HCT116 (cell line): ENCODE results near the gene SPOPL. TPM values are rescaled to one million over a fixed set of nuclear protein-coding genes. Genes with fewer than 3 reads are reported as not detected.

ENCODE experiments used
- ATAC-seq: fragments of 200-7000 bp; cut with Tn5 transposase; 2 replicates; pipeline ENCODE4 v1.9.1; 2020; ENCODE audit warnings: mild to moderate bottlenecking, moderate library complexity
- BruUV-seq: library from RNA; stranded (reverse); fragments of 400-500 nt; replicated peaks from 2 replicates; lab custom pipeline; 2021; lab: Mats Ljungman, UMichigan
- CTCF ChIA-PET: fragments of 300-600 bp; sonication (Branson Sonifier 250); formaldehyde crosslinking; loops from one replicate; lab custom pipeline; 2021; ENCODE audit warnings: antibody characterized with exemption; lab: Charles Lee
- POLR2A ChIA-PET: fragments of 300-600, 350-600 bp; sonication (Branson Sonifier 250); formaldehyde crosslinking; loops from one replicate; lab custom pipeline; 2021; ENCODE audit warnings: antibody characterized with exemption; lab: Charles Lee
- RAD21 ChIA-PET, 2 experiments: fragments of 300-600 bp; sonication (Branson Sonifier 250); formaldehyde crosslinking; loops; one replicate each; lab custom pipeline; 2023; ENCODE audit warnings: low total read pairs in 2 of 2; ENCODE audit not compliant: uncharacterized antibody in 2 of 2, unreplicated experiment in 2 of 2, low non-redundant PET in 1 of 2; lab: Charles Lee
- DNase-seq: peaks from one replicate; pipeline ENCODE4 v3.0.0-alpha.2; 2010; ENCODE audit warnings: low read depth, low spot score
- H2AFZ ChIP-seq: fragments of 200-600 bp; shearing (Covaris generic), sonication (generic); 2 replicates; pipeline ENCODE4 v1.6.1; 2017; ENCODE audit warnings: low read depth, mixed run types, mixed read lengths, antibody characterized with exemption, low read length; ENCODE audit not compliant: poor library complexity, severe bottlenecking
- H3K27ac ChIP-seq: 2 replicates; pipeline ENCODE4 v1.5.1; 2012; ENCODE audit warnings: low read depth, low read length
- H3K27me3 ChIP-seq: fragments of 200-600 bp; sonication (generic); 2 replicates; pipeline ENCODE4 v1.6.1; 2016; ENCODE audit warnings: mixed run types, low read length, mixed read lengths; ENCODE audit not compliant: insufficient read depth
- H3K36me3 ChIP-seq, 2 experiments: fragments of 200-500 bp in 1 of 2; fragments of 200-600 bp in 1 of 2; sonication (Bioruptor generic) in 1 of 2; sonication (generic) in 1 of 2; 2 replicates each; pipeline versions ENCODE4 v1.5.1 to v1.6.1; 2014 to 2016; ENCODE audit warnings: low read length in 2 of 2, inconsistent platforms in 1 of 2, mixed read lengths in 1 of 2, mixed run types in 1 of 2; ENCODE audit not compliant: insufficient read depth in 2 of 2, control insufficient read depth in 1 of 2
- H3K4me1 ChIP-seq, 2 experiments: fragments of 200-600 bp in 1 of 2; sonication (generic) in 1 of 2; 2 replicates each; pipeline versions ENCODE4 v1.5.1 to v1.6.1; 2012 to 2017; ENCODE audit warnings: low read length in 2 of 2, inconsistent platforms in 1 of 2, mild to moderate bottlenecking in 1 of 2, mixed read lengths in 1 of 2, mixed run types in 1 of 2, moderate library complexity in 1 of 2; ENCODE audit not compliant: insufficient read depth in 2 of 2, control insufficient read depth in 1 of 2
- H3K4me2 ChIP-seq: fragments of 200-600 bp; sonication (generic); 2 replicates; pipeline ENCODE4 v1.6.1; 2017; ENCODE audit warnings: mixed run types, low read length, mixed read lengths
- H3K4me3 ChIP-seq, 2 experiments: fragments of 200-600 bp in 1 of 2; sonication (generic) in 1 of 2; replicated peaks in 1 of 2; 2 replicates each; pipeline ENCODE4 v1.5.1; 2011 to 2016; ENCODE audit warnings: low read length in 2 of 2, control low read depth in 1 of 2, low read depth in 1 of 2, mild to moderate bottlenecking in 1 of 2, mixed read lengths in 1 of 2, mixed run types in 1 of 2
- H3K79me2 ChIP-seq: fragments of 200-600 bp; sonication (generic); 2 replicates; pipeline ENCODE4 v1.6.1; 2017; ENCODE audit warnings: mild to moderate bottlenecking, mixed run types, low read length, moderate library complexity, mixed read lengths; ENCODE audit not compliant: insufficient read depth
- H3K9ac ChIP-seq: fragments of 200-600 bp; sonication (generic); 2 replicates; pipeline ENCODE4 v1.6.1; 2016; ENCODE audit warnings: low read length, mixed read lengths
- H3K9me2 ChIP-seq: fragments of 200-600 bp; sonication (generic), shearing (Covaris generic); 2 replicates; pipeline ENCODE4 v1.6.1; 2017; ENCODE audit warnings: mixed run types, mild to moderate bottlenecking, moderate library complexity; ENCODE audit not compliant: insufficient read depth
- H3K9me3 ChIP-seq, 2 experiments: fragments of 200-500 bp in 1 of 2; fragments of 200-600 bp in 1 of 2; sonication (Bioruptor generic) in 1 of 2; sonication (generic) in 1 of 2; 2 replicates each; pipeline ENCODE4 v1.6.1; 2014 to 2017; ENCODE audit warnings: low read length in 2 of 2, mixed read lengths in 2 of 2, inconsistent platforms in 1 of 2, low read depth in 1 of 2, mild to moderate bottlenecking in 1 of 2, mixed run types in 1 of 2, moderate library complexity in 1 of 2; ENCODE audit not compliant: control insufficient read depth in 1 of 2, insufficient read depth in 1 of 2
- H4K20me1 ChIP-seq: fragments of 200-600 bp; sonication (generic), shearing (Covaris generic); 2 replicates; pipeline ENCODE4 v1.6.1; 2017; ENCODE audit warnings: mixed run types, mild to moderate bottlenecking, moderate library complexity; ENCODE audit not compliant: insufficient read depth
- CBX3 ChIP-seq: IDR thresholded peaks from 2 replicates; pipeline ENCODE4 v1.6.1; 2012; ENCODE audit warnings: low read depth
- CEBPB ChIP-seq: IDR thresholded peaks from 2 replicates; pipeline ENCODE4 v1.6.1; 2012; ENCODE audit warnings: low read depth
- EZH2 ChIP-seq: fragments of 200-600 bp; sonication (generic); IDR thresholded peaks from 2 replicates; pipeline ENCODE4 v1.6.1; 2017; ENCODE audit warnings: antibody characterized with exemption, mixed run types
- EZH2phosphoT487 ChIP-seq: fragments of 200-600 bp; IDR thresholded peaks from 2 replicates; pipeline ENCODE4 v1.6.1; 2018; ENCODE audit warnings: antibody characterized with exemption, borderline replicate concordance
- JUND ChIP-seq: IDR thresholded peaks from 2 replicates; pipeline ENCODE4 v1.6.1; 2012
- POLR2A ChIP-seq: IDR thresholded peaks from 2 replicates; pipeline ENCODE4 v1.7.0; 2011; ENCODE audit warnings: borderline replicate concordance; ENCODE audit not compliant: insufficient read depth, insufficient read length; ENCODE audit errors: extremely low read depth
- POLR2AphosphoS5 ChIP-seq: IDR thresholded peaks from 2 replicates; pipeline ENCODE4 v1.6.1; 2011; ENCODE audit warnings: mild to moderate bottlenecking, low read depth, low read length, moderate library complexity
- RAD21 ChIP-seq: IDR thresholded peaks from 2 replicates; pipeline ENCODE4 v1.6.1; 2012; ENCODE audit warnings: low read depth, mild to moderate bottlenecking
- SIN3A ChIP-seq: IDR thresholded peaks from 2 replicates; pipeline ENCODE4 v1.6.1; 2012; ENCODE audit warnings: low read depth
- SP1 ChIP-seq: IDR thresholded peaks from 2 replicates; pipeline ENCODE4 v1.6.1; 2012; ENCODE audit warnings: low read depth
- SRF ChIP-seq: IDR thresholded peaks from 2 replicates; pipeline ENCODE4 v1.6.1; 2012; ENCODE audit warnings: low read depth
- TCF7L2 ChIP-seq: IDR thresholded peaks from 2 replicates; pipeline ENCODE4 v1.7.0; 2011; ENCODE audit warnings: borderline replicate concordance, inconsistent platforms; ENCODE audit not compliant: insufficient read depth, insufficient read length; ENCODE audit errors: extremely low read depth
- YY1 ChIP-seq: IDR thresholded peaks from 2 replicates; pipeline ENCODE4 v1.6.1; 2011; ENCODE audit warnings: low read length, low read depth, moderate library complexity, mild to moderate bottlenecking; ENCODE audit not compliant: insufficient replicate concordance; ENCODE audit errors: extremely low read depth
- ZFX ChIP-seq: fragments of 450-650 bp; IDR thresholded peaks from 2 replicates; pipeline ENCODE4 v1.6.1; 2017
- ZNF274 ChIP-seq: fragments of 200-500 bp; sonication (Bioruptor generic); IDR thresholded peaks from 2 replicates; pipeline ENCODE4 v1.6.1; 2014; ENCODE audit warnings: mild to moderate bottlenecking, low read depth, low read length, inconsistent platforms
- intact Hi-C: fragments of 100-400 bp; cut with micrococcal nuclease; formaldehyde crosslinking; loops from 2 replicates; pipeline ENCODE4 v1.10.0; 2022
- total RNA-seq: library from RNA; stranded (reverse); gene quantifications from one replicate; pipeline ENCODE4 v1.2.1, GENCODE V29; 2021; ENCODE audit not compliant: unreplicated experiment
- TF ChIP-seq, protein P1 (sequence below): IDR thresholded peaks from 2 replicates; pipeline ENCODE4 v1.6.1; 2012; ENCODE audit warnings: low read depth
- TF ChIP-seq, protein P2 (sequence below): IDR thresholded peaks from 2 replicates; pipeline ENCODE4 v1.6.1; 2011; ENCODE audit warnings: mild to moderate bottlenecking, low read length, moderate library complexity; ENCODE audit not compliant: insufficient replicate concordance; ENCODE audit errors: extremely low read depth
- TF ChIP-seq, protein P3 (sequence below), 3 experiments: fragments of 200-600 bp in 1 of 3; sonication (generic) in 1 of 3; IDR thresholded peaks in 2 of 3; conservative IDR thresholded peaks in 1 of 3; 2 replicates each; pipeline ENCODE4 v1.5.1; 2012 to 2017; ENCODE audit warnings: low read depth in 2 of 3, low read length in 2 of 3, antibody characterized with exemption in 1 of 3, borderline replicate concordance in 1 of 3, control low read depth in 1 of 3, mild to moderate bottlenecking in 1 of 3, mixed read lengths in 1 of 3, mixed run types in 1 of 3, moderate library complexity in 1 of 3; ENCODE audit not compliant: insufficient read depth in 1 of 3
- TF ChIP-seq, protein P4 (sequence below): IDR thresholded peaks from 2 replicates; pipeline ENCODE4 v1.6.1; 2012

Gene SPOPL
- total RNA-seq, 1 experiment from 2014 or later, result 48.3 TPM

DNA sequence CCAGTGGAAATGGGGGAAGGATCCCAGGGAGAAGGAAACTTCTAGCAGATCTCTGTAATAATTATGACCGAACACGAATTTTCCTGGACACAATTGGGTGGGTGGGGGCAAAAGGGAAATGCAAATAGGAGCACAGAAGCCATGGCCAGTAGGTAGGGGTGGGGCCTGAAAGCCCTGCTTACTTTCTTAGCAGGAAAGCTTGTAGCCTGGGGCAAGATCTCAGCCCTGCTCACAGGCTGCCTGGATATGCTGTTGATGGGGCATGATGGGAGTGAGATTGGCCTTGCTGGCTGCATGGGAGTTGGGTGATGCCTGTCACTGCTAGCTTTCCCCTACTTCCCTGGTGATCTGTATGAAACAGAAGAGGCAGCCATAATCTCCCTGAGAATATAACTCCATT is 45.9 kb upstream of the SPOPL start:
- no peak overlapping the region for H3K4me2 ChIP-seq
- H3K4me1 ChIP-seq, result no peaks in the 10 kb centered on the region
- no peaks in the 10 kb centered on the region for H3K9me3 ChIP-seq
- H3K36me3 ChIP-seq, result no peaks in the 10 kb centered on the region
- no peak overlapping the region for H3K9ac ChIP-seq
- H3K27ac ChIP-seq, result no peak overlapping the region
- no peak overlapping the region for H2AFZ ChIP-seq
- ChIA-PET RAD21 (no interaction called here), POLR2A (no interaction called here), CTCF (no interaction called here)
- DNase-seq (no peak), ATAC-seq (no peak; the same call in 1 of the 2 replicates)
- H3K79me2 ChIP-seq, result no peaks in the 10 kb centered on the region
- H3K4me3 ChIP-seq, result no peak overlapping the region
- TF ChIP-seq POLR2AphosphoS5 (no peak), ZNF274 (no peak), EZH2 (no peak), CBX3 (no peak), JUND (no peak), POLR2A (no peak), RAD21 (no peak), TCF7L2 (no peak), SRF (no peak), EZH2phosphoT487 (no peak), ZFX (no peak), CEBPB (no peak), YY1 (no peak), SIN3A (no peak), SP1 (no peak)
- TF ChIP-seq, protein P1, sequence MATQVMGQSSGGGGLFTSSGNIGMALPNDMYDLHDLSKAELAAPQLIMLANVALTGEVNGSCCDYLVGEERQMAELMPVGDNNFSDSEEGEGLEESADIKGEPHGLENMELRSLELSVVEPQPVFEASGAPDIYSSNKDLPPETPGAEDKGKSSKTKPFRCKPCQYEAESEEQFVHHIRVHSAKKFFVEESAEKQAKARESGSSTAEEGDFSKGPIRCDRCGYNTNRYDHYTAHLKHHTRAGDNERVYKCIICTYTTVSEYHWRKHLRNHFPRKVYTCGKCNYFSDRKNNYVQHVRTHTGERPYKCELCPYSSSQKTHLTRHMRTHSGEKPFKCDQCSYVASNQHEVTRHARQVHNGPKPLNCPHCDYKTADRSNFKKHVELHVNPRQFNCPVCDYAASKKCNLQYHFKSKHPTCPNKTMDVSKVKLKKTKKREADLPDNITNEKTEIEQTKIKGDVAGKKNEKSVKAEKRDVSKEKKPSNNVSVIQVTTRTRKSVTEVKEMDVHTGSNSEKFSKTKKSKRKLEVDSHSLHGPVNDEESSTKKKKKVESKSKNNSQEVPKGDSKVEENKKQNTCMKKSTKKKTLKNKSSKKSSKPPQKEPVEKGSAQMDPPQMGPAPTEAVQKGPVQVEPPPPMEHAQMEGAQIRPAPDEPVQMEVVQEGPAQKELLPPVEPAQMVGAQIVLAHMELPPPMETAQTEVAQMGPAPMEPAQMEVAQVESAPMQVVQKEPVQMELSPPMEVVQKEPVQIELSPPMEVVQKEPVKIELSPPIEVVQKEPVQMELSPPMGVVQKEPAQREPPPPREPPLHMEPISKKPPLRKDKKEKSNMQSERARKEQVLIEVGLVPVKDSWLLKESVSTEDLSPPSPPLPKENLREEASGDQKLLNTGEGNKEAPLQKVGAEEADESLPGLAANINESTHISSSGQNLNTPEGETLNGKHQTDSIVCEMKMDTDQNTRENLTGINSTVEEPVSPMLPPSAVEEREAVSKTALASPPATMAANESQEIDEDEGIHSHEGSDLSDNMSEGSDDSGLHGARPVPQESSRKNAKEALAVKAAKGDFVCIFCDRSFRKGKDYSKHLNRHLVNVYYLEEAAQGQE, result no peak
- TF ChIP-seq, protein P2, sequence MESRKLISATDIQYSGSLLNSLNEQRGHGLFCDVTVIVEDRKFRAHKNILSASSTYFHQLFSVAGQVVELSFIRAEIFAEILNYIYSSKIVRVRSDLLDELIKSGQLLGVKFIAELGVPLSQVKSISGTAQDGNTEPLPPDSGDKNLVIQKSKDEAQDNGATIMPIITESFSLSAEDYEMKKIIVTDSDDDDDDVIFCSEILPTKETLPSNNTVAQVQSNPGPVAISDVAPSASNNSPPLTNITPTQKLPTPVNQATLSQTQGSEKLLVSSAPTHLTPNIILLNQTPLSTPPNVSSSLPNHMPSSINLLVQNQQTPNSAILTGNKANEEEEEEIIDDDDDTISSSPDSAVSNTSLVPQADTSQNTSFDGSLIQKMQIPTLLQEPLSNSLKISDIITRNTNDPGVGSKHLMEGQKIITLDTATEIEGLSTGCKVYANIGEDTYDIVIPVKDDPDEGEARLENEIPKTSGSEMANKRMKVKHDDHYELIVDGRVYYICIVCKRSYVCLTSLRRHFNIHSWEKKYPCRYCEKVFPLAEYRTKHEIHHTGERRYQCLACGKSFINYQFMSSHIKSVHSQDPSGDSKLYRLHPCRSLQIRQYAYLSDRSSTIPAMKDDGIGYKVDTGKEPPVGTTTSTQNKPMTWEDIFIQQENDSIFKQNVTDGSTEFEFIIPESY, result no peak
- TF ChIP-seq, protein P3, sequence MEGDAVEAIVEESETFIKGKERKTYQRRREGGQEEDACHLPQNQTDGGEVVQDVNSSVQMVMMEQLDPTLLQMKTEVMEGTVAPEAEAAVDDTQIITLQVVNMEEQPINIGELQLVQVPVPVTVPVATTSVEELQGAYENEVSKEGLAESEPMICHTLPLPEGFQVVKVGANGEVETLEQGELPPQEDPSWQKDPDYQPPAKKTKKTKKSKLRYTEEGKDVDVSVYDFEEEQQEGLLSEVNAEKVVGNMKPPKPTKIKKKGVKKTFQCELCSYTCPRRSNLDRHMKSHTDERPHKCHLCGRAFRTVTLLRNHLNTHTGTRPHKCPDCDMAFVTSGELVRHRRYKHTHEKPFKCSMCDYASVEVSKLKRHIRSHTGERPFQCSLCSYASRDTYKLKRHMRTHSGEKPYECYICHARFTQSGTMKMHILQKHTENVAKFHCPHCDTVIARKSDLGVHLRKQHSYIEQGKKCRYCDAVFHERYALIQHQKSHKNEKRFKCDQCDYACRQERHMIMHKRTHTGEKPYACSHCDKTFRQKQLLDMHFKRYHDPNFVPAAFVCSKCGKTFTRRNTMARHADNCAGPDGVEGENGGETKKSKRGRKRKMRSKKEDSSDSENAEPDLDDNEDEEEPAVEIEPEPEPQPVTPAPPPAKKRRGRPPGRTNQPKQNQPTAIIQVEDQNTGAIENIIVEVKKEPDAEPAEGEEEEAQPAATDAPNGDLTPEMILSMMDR (IDR thresholded peaks at IDR 0.05 in 2 of 3, conservative IDR thresholded peaks at IDR 0.05 in 1 of 3; ENCODE audit: borderline replicate concordance in 1 of 3, insufficient read depth in 1 of 3, low read depth in 2 of 3, low read length in 2 of 3), result no peak
- TF ChIP-seq, protein P4, sequence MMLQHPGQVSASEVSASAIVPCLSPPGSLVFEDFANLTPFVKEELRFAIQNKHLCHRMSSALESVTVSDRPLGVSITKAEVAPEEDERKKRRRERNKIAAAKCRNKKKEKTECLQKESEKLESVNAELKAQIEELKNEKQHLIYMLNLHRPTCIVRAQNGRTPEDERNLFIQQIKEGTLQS, result no peak
- H4K20me1 ChIP-seq, result no peaks in the 10 kb centered on the region
- H3K27me3 ChIP-seq, result no peaks in the 10 kb centered on the region
- no TSS peak for BruUV-seq
- no peaks in the 10 kb centered on the region for H3K9me2 ChIP-seq
- intact Hi-C loops, result no loop called here
